ENCODE measurements around the gene CDPF1.
"Not testable (repeated sequence)": the region's sequence is repeated elsewhere in the genome, so short reads cannot be mapped to it uniquely, and the experiment has no call there.

The CDPF1 gene

DNA sequence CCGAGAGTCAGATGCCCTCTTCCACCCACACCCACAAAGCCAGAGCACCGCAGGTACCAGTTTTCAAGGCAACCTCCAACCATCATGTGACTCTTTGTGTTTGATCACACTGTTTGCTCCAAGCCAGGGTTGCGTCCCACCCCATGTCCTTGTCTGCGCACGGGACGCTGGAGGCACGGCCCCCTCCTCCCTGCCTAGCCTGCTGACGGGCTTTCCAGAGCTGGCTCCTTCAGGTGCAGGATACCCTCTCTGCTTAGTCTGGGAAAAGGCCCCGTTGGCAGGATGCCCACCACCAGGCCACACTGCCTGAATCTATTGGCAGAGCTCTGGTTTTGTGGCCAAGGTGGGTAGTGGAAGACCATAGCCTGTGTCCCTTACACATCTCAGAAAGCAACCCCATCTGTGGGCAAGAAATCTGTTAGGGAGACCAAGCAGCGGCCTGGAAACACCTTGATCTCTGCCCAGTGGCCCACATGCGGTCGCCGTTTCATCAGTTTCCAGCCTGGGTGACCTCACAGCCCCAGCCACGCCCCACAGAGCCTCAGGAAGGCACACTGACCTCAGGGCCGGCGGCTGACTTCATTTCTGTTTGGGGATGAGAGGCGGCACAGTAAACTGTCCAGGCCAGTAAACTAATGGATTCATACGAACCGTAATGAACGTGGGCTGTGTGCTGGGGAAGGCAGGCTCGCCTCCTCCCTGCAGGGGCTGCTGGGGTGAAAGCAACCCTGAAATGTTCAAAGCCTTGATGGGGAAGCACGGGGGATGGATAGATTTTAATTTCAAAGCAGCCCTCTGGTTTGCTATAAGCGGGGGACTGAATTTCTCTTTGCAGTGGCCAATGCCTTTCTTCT is 25.8 kb downstream of the CDPF1 start:
- no peak for DNase-seq

DNA sequence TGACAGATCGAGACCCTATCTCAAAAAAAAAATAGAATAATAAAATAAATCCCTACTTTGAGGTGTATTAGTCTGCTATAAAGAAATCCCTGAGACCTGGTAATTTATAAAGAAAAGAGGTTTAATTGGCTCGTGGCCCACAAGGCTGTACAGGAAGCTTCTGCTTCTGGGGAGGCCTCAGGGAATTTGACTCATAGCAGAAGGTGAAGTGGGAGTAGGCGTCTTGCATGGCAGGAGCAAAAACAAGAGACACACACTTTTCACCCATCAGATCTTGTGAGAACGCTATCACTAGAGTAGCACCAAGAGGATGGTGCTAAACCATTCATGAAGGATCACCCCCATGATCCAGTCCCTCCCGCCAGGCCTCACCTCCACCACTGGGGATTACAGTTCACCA is 29.2 kb downstream of the CDPF1 start:
- DNase-seq: no peak

DNA sequence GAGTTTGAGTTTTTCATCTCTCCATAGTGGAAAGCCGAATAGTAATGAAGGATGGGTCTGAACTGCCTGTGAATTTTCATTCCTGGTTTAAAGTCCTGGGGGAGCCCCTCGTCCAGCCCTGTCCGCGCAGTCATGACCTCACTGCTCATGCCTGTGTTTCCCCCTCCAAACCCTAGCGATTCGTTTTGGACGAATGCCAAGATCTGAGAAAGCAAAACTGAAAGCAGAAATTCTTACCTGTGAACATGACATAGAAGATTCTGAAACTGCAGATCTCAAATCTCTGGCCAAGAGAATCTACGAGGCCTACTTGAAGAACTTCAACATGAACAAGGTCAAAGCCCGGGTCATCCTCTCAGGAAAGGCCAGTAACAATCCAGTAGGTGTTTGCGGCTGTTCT is 30.5 kb downstream of the CDPF1 start:
- no peak for DNase-seq

DNA sequence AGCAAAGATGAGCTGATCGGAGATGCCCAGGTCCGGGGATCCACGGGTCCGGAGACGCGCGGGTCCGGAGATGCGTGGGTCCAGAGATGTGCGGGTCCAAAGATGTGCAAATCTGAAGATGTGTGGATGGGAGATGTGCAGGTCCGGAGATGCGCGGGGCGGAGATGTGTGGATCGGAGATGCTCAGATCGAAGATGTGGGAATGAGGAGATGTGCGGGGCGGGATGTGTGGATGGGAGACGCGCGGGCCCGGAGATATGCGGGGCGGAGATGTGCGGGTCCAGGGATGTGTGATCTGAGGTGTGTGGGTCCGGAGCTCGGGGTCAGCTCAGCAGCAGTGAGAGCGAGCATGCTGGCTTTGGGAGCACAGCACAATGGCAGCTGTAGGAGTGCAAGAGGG is 35.5 kb downstream of the CDPF1 start:
- no peak for DNase-seq

DNA sequence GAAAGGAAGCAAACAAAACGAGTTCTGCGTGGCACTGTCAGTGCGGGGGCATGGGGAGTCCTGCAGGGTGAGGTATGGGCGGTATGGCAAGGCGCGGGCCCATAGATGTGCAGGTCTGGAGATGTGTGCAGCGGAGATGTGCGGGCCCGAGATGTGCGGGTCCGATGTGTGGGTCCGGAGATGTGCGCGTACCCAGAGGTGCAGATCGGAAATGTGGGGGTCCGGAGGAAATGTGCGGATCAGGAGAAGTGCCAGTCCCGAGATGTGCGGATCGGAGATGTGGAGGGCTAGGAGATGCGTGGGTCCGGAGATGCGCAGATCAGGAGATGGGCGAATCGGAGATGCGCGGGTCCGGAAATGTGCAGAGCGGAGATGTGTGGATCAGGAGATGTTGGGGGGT is 35.9 kb downstream of the CDPF1 start:
- DNase-seq: no peak

DNA sequence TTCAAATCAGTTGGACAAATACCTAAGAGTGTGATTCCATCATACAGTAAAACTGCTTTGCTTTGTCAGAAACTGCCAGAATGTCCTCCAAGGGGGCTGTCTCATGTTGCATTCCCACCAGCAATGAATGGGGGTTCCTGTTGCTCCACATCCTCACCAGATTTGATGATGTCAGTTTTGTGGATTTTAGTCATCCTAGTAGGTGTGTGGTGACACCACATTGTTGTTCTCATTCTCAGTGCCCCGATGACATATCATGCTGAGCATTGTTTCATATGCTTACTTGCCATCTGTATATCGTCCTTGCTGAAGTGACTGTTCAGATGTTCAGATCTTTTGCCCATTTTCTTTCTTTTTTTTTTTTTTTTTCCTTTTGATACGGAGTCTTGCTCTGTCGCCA is 37.0 kb downstream of the CDPF1 start:
- no peak for DNase-seq

DNA sequence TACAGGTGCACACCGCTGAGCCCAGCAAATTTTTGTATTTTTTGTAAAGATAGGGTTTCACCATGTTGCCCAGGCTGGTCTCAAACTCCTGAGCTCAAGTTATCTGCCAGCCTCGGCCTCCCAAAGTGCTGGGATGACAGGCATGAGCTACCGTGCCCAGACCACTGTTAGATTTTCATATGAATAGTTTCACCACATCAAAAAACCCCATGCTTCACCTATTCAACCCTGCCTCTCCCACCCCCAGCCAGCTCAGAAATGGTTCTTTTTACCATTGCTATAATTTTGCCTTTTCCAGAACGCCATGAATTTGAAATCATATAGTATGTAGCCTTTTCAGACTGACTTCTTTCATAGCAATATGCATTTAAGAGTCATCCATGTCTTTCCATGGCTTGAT is 37.9 kb downstream of the CDPF1 start:
- no peak for DNase-seq

DNA sequence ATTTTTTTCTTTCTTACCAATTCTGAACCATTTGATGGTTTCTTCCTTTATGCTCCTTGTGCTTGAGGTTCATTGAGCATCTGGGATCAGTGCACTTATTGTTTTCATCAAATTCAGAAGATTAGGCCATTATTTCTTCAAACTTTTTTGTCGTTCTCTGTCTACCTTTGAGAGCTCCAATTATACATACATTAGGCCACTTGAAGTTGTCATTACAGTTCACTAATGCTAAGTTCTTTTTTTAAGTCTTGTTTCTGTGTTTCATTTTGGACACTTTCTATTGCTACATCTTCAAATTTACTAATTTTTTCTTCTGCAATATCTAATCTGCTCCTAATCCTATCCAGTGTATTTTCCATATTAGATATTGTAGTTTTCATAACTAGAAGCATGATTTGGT is 40.8 kb downstream of the CDPF1 start:
- DNase-seq: no peak

DNA sequence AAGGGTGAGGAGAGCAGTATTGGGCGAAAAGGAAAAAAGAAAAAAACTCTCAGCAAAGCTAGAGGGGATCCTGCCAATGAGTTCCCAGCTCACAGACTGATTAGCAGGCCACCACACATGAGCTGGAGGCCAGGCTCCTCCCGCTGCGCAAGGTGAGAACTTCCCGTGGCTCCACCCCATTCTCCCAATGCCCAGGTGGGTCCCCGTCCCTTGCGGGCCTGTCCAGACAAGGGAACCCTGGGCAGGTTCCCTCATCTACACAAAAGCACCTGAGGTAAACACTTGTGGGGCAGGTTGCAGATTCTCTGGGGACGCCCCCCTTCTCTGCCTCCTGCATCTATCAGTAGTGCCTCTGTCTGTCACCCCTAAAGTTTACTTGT is 46.5 kb downstream of the CDPF1 start:
- no peak for DNase-seq

DNA sequence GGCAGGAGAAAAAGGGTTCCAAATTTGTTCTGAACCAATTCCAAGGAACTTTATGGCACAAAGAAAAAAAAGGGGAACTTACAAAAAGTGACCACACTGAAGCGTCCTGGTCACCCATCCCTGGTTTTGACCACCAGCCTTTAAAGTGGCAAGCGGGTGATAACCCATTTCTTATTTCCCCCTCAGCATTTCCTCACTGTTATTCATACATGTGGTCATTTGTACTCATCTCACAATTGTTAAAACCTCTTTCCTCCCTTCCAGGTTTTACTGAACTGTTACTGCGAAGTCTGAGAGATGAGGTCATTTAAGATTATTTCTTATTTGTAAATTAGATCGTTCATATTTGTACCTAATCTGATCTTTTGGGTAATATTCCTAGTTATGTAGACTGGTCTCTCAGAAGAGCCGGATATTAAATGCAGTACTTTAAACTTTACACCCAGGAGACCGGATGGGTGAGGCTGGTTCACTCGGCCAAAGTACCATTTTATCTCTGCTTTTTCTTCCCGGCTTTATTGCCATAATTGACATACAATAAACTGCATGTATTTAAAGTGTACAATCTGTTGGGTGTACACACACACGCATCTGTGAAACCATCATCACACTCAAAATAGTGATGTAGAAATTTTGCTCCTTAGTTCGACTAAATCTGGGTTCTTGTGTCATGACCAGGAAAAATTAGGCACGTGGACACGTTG is 47.0 kb downstream of the CDPF1 start:
- no peak for DNase-seq

DNA sequence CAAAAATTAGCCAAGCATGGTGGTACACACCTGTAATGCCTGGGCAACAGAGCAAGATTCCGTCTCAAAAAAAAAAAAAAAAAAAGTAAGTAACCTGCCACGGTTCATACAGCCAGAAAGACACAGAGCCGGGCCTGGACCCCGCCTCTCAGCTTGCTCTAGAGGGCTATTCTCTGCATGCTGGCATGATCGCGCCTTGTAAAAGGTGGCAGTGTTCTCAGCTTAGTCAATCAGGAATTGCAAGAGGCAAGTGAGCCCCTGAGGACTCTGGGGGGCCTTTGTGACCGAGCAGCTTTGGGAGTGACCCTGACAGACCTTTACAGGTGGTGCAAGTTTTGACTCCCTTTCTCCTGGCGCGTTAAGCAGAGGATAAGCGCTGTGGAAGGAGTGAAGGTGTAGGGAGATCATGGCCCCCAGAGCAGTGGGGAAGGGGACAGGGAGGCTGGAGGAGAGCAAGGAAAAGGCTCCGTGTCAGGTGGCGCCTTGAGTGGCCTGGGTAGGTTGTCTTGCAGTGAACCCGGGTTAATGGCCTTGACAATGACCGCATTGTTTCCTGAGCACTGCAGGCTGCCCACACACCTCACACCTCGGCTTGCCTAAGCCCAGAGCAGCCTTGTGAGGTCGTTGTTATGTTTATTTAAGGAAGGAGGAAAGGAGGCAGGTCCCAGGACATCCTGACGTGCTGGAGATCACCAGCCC is 48.9 kb downstream of the CDPF1 start:
- DNase-seq: no peak

DNA sequence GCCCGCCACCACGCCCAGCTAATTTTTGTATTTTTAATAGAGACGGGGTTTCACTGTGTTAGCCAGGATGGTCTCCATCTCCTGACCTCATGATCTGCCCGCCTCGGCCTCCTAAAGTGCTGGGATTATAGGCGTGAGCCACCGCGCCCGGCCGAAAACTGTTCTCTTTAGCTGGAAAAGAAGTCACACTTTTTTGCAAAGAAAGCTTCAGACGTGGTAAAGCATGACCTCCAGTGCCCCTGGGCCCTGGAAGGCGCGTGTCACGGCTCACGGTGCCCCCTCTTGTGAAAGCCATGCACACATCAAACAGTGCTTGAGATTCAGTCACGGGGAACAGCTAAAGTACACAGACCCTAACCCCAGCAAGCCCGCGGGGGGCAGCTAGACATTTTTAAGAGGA is 51.3 kb downstream of the CDPF1 start:
- DNase-seq: not testable (repeated sequence)

DNA sequence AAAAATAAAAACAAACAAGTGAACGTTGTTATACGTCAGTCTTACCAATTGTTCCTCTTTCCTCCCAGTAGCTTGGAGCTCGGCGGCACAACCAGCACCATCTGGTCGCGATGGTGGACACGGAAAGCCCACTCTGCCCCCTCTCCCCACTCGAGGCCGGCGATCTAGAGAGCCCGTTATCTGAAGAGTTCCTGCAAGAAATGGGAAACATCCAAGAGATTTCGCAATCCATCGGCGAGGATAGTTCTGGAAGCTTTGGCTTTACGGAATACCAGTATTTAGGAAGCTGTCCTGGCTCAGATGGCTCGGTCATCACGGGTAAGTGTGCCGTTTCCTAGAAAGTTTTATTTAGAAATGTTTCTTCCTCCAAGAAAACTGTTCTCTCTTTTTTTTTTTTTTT is 51.8 kb downstream of the CDPF1 start:
- DNase-seq: no peak

DNA sequence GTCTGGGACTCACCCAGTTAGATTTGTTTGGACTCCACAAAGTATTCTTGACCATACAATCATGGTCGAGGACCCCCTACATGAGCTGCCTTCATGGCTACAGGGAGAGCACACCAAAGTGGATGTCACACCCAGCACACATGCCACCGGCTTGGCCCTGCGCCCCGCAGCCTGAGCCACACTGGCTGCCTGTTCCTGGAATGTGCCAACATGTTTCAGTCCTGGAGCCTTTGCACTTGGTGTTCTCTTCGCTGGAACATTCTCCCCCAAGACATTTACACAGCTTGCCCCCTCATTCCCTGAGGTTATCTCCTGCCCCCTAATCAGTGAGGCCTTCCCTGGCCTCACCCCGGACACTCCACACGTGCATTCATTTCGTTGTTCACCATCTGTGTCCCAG is 53.8 kb downstream of the CDPF1 start:
- DNase-seq: no peak

DNA sequence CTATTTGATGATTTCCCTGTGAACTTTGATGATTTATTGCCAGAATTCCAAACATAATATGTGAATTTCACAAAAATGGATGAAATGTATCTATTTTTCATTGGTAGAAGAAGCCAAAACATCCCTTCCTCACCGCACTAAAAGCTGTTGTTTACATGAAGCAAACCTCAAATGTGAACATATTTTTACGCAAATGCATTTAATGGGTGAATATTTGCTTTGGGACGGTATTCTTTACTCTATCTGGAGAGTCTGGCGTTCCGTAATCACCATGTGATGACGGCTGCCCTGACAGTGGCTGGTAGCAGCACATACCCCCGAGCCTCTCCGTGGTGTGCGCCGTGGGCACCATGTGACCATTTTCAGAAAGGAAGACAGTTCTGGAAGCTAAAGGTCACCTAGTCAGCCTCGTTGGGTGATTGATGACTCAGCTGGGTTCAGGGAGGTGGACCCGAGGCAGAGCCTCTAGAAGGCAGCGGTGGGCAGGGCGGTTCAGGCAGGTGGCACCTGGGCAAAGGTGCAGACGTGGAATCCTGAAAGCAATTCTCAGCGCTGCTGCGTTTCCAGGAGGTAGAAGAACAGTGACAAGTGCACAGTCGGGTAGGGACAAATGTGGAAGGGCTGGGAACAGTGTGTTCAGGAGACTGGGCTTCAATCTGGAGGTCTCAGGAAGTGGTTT is 54.5 kb downstream of the CDPF1 start:
- no peak for DNase-seq

Measured in stimulated activated CD4-positive, alpha-beta T cell treated with anti-CD3 and anti-CD28 coated beads, Interleukin-12 subunit alpha, Interleukin-12 subunit beta, amount 100 ng/mL, for 4 hours (primary cell).